B cell (primary cell): ENCODE data around the gene DHTKD1. TPM values are rescaled to one million over a fixed set of nuclear protein-coding genes. Genes with fewer than 3 reads are reported as not detected.

Source experiments
- ATAC-seq: fragments of 200-7000 bp; cut with Tn5 transposase; one replicate; pipeline ENCODE4 v1.10.0; 2021; ENCODE audit warnings: low read depth, mild to moderate bottlenecking, moderate number of reproducible peaks, moderate library complexity
- CTCF ChIA-PET: fragments of 350-600 bp; sonication (Branson Sonifier 250); formaldehyde crosslinking; loops from one replicate; lab custom pipeline; 2021; ENCODE audit warnings: antibody characterized with exemption, inconsistent platforms; lab: Charles Lee
- POLR2A ChIA-PET: fragments of 350-600 bp; sonication (Branson Sonifier 250); formaldehyde crosslinking; loops from one replicate; lab custom pipeline; 2021; ENCODE audit warnings: antibody characterized with exemption; lab: Charles Lee
- DNase-seq: peaks from one replicate; pipeline ENCODE4 v3.0.0; 2013
- H2AFZ ChIP-seq: 2 replicates; pipeline ENCODE4 v1.6.1; 2012; ENCODE audit warnings: mild to moderate bottlenecking, low read depth, low read length; ENCODE audit not compliant: insufficient read depth, poor library complexity, severe bottlenecking
- H3K27ac ChIP-seq, 2 donors: 1 replicate in 1 of 2; 2 replicates in 1 of 2; pipeline ENCODE4 v1.5.1; 2012 to 2013; ENCODE audit warnings: low read length in 2 of 2, mild to moderate bottlenecking in 2 of 2, moderate library complexity in 1 of 2
- H3K27me3 ChIP-seq, 4 experiments: fragments of 200-600 bp in 1 of 4; sonication (generic) in 1 of 4; replicated peaks in 1 of 4; 1 replicate in 2 of 4; 2 replicates in 2 of 4; pipeline versions ENCODE4 v1.6.1 to v1.7.0; 2013 to 2016; ENCODE audit warnings: low read length in 3 of 4, mild to moderate bottlenecking in 2 of 4, mixed read lengths in 1 of 4, moderate library complexity in 1 of 4; ENCODE audit not compliant: insufficient read depth in 4 of 4, control insufficient read depth in 3 of 4; ENCODE audit errors: control extremely low read depth in 1 of 4
- H3K36me3 ChIP-seq, 2 experiments: replicated peaks in 1 of 2; 1 replicate in 1 of 2; 2 replicates in 1 of 2; pipeline versions ENCODE4 v1.6.1 to v1.7.1; 2013; ENCODE audit warnings: low read length in 1 of 2; ENCODE audit not compliant: insufficient read depth in 2 of 2, control insufficient read depth in 1 of 2; ENCODE audit errors: control extremely low read depth in 1 of 2, extremely low read depth in 1 of 2
- H3K4me1 ChIP-seq, 2 donors: fragments of 200-600 bp in 1 of 2; sonication (generic) in 1 of 2; 1 replicate in 1 of 2; 2 replicates in 1 of 2; pipeline versions ENCODE4 v1.5.1 to v1.6.1; 2013 to 2017; ENCODE audit warnings: low read length in 2 of 2; ENCODE audit not compliant: control insufficient read depth in 2 of 2, insufficient read depth in 2 of 2
- H3K4me2 ChIP-seq: replicated peaks from 2 replicates; pipeline ENCODE3; 2012; ENCODE audit warnings: mild to moderate bottlenecking, low read depth, low read length; ENCODE audit not compliant: poor library complexity, severe bottlenecking
- H3K4me3 ChIP-seq, 5 experiments: fragments of 200-600 bp in 1 of 5; sonication (generic) in 1 of 5; 1 replicate in 3 of 5; 2 replicates in 2 of 5; pipeline versions ENCODE4 v1.5.1 to v1.7.0; 2011 to 2016; ENCODE audit warnings: low read length in 4 of 5, mild to moderate bottlenecking in 4 of 5, low read depth in 2 of 5, control low read depth in 1 of 5, moderate library complexity in 1 of 5; ENCODE audit not compliant: insufficient read depth in 1 of 5; ENCODE audit errors: control extremely low read depth in 1 of 5, extremely low read depth in 1 of 5
- H3K79me2 ChIP-seq: fragments of 200-600 bp; sonication (generic); one replicate; pipeline ENCODE4 v1.6.0; 2016; ENCODE audit warnings: low read length; ENCODE audit not compliant: control insufficient read depth, insufficient read depth
- H3K9ac ChIP-seq: fragments of 200-600 bp; sonication (generic); 2 replicates; pipeline ENCODE4 v1.6.1; 2017; ENCODE audit warnings: mild to moderate bottlenecking, low read length, moderate library complexity
- H3K9me3 ChIP-seq, 3 donors: one replicate each; pipeline versions ENCODE4 v1.6.1 to v1.7.1; 2013; ENCODE audit warnings: low read length in 2 of 3; ENCODE audit not compliant: control insufficient read depth in 2 of 3, insufficient read depth in 1 of 3; ENCODE audit errors: control extremely low read depth in 1 of 3
- H4K20me1 ChIP-seq: 2 replicates; pipeline ENCODE4 v1.6.0; 2012; ENCODE audit warnings: mild to moderate bottlenecking, low read length; ENCODE audit not compliant: insufficient read depth, control insufficient read depth, poor library complexity, severe bottlenecking
- H3K27ac Mint-ChIP-seq: one replicate; pipeline ENCODE4 v1.8.0; 2021; ENCODE audit warnings: mixed read lengths
- H3K27me3 Mint-ChIP-seq: one replicate; pipeline ENCODE4 v1.8.0; 2021; ENCODE audit warnings: mixed read lengths
- H3K4me1 Mint-ChIP-seq: one replicate; pipeline ENCODE4 v1.8.0; 2021; ENCODE audit warnings: mixed read lengths
- H3K4me3 Mint-ChIP-seq: one replicate; pipeline ENCODE4 v1.8.0; 2021; ENCODE audit warnings: mixed read lengths
- H3K9me3 Mint-ChIP-seq: one replicate; pipeline ENCODE4 v1.8.0; 2022; ENCODE audit warnings: mixed read lengths; ENCODE audit not compliant: insufficient read depth
- CTCF ChIP-seq: fragments of 200-600 bp; IDR thresholded peaks from one replicate; pipeline ENCODE4 v1.8.0; 2022; ENCODE audit warnings: antibody characterized with exemption, mild to moderate bottlenecking
- EZH2 ChIP-seq: IDR thresholded peaks from 2 replicates; pipeline ENCODE4 v1.6.1; 2012; ENCODE audit warnings: borderline replicate concordance, low read depth, mild to moderate bottlenecking, moderate library complexity, low read length; ENCODE audit not compliant: insufficient read depth, poor library complexity, severe bottlenecking
- WGBS: methylation state at CpG from one replicate; pipeline ENCODE4 v1.1.5; 2013; ENCODE audit warnings: missing lambda C conversion rate; ENCODE audit not compliant: insufficient coverage; 5-methylcytosine and 5-hydroxymethylcytosine counted together
- intact Hi-C: fragments of 100-400 bp; cut with micrococcal nuclease; formaldehyde crosslinking; loops from one replicate; pipeline ENCODE4 v1.10.0; 2022
- polyA plus RNA-seq: library from polyadenylated mRNA; depleted of rRNA; stranded (reverse); fragments of >200 nt; gene quantifications from 2 replicates; pipeline ENCODE4 v1.2.3, GENCODE V29; 2012
- total RNA-seq, 2 donors: library from RNA; stranded (reverse); fragments of 120-200 nt in 1 of 2; gene quantifications; 1 replicate in 1 of 2; 2 replicates in 1 of 2; pipeline versions ENCODE4 v1.2.3 to v1.2.4, GENCODE V29; 2013 to 2022

DHTKD1 gene
- total and polyA plus RNA-seq, 2 donors (not counting 1 experiment from before 2014, with no cell fraction given): 22.7 to 72.3 TPM

DNA sequence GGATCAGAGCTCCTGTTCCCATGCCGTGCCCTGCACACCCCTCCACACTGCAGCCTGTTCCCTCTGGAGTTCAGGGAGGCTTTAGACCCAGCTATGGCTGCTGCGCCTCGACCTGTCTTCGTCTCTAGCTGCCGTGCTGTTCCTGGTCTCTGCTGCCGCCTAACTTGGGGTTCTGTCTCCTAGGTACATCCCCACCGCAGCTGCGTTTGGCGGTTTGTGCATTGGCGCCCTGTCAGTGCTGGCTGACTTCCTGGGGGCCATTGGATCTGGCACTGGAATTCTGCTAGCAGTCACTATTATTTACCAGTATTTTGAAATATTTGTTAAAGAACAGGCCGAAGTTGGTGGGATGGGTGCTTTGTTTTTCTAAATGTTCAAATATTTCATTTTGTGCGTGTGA lies 95.3 kb downstream of the DHTKD1 start:
- TF ChIP-seq EZH2 (no peak), CTCF (no peak)
- ATAC-seq (no peak), DNase-seq (no peak)
- Mint-ChIP-seq H3K4me1 (no peaks in the 10 kb centered on the region), H3K9me3 (no peaks in the 10 kb centered on the region), H3K4me3 (no peak overlapping the region), H3K27me3 (no peaks in the 10 kb centered on the region), H3K27ac (no peak overlapping the region)
- Histone ChIP-seq H3K79me2 (no peaks in the 10 kb centered on the region), H3K9ac (no peak overlapping the region), H3K36me3 (peaks cover 14 to 52% of the 10 kb centered on the region in 2 experiments), H3K9me3 (no peaks in the 10 kb centered on the region), H3K4me1 (no peaks in the 10 kb centered on the region), H2AFZ (no peak overlapping the region), H4K20me1 (no peaks in the 10 kb centered on the region), H3K27ac (no peak overlapping the region), H3K4me3 (no peak overlapping the region), H3K4me2 (no peak overlapping the region), H3K27me3 (no peaks in the 10 kb centered on the region)
- WGBS: 98% methylated on average over 7 of the region's 12 CpGs
- CTCF ChIA-PET: no interaction called here
- POLR2A ChIA-PET: interaction anchor here (0.6 kb wide), 1 partner anchor 134 kb away, joined by 4 read pairs; no protein-coding TSS in a partner anchor
- intact Hi-C loops: no loop called here

DNA sequence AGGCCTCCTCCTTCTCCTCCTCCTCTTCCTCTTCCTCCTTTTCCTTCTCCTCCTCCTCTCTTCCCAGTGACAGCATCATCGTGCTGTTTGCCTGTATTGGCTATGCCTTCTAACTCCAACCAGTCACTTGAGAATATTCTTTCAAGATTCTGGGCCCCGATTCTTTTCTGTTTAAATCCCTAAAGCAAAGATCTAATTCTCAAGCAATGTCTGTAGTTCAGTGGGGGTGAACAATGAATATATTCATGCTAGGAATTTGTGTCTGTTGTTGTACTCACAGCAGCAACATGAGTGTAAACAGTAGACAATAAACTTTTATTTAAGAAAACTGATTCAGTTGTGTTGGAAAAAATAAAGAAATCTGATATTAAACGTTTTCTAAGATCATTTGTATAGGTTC lies 96.3 kb downstream of the DHTKD1 start:
- Mint-ChIP-seq H3K9me3 (no peaks in the 10 kb centered on the region), H3K27me3 (no peaks in the 10 kb centered on the region), H3K4me1 (no peaks in the 10 kb centered on the region), H3K4me3 (no peak overlapping the region), H3K27ac (no peak overlapping the region)
- no peaks in the 10 kb centered on the region for H3K79me2 ChIP-seq
- H3K27ac ChIP-seq: no peak overlapping the region
- ChIA-PET POLR2A (no interaction called here), CTCF (no interaction called here)
- no peak for ATAC-seq
- no peak overlapping the region for H2AFZ ChIP-seq
- H3K27me3 ChIP-seq: no peaks in the 10 kb centered on the region
- 88% methylated on average over 1 of the region's 3 CpGs for WGBS
- no peaks in the 10 kb centered on the region for H3K4me1 ChIP-seq
- H3K9ac ChIP-seq: no peak overlapping the region
- H3K4me2 ChIP-seq: no peak overlapping the region
- no peaks in the 10 kb centered on the region for H3K9me3 ChIP-seq
- no peaks in the 10 kb centered on the region for H4K20me1 ChIP-seq
- TF ChIP-seq EZH2: no peak
- TF ChIP-seq CTCF: no peak
- intact Hi-C loops: no loop called here
- no peak for DNase-seq
- H3K36me3 ChIP-seq: peaks cover 12 to 59% of the 10 kb centered on the region in 2 experiments
- H3K4me3 ChIP-seq: no peak overlapping the region
